HEK293T (cell line): ENCODE data around the gene SH2D4B.

ENCODE experiments used
- CTCF ChIA-PET: fragments of 350-600 bp; formaldehyde crosslinking; extraction: SDS; loops from one replicate; lab custom pipeline; 2021; ENCODE audit warnings: antibody characterized with exemption, inconsistent platforms; lab: Yijun Ruan, JAX
- POLR2A ChIA-PET: fragments of 350-600 bp; formaldehyde crosslinking; extraction: SDS; loops from one replicate; lab custom pipeline; 2020; ENCODE audit warnings: antibody characterized with exemption, inconsistent platforms; lab: Yijun Ruan, JAX
- DNase-seq: peaks from one replicate; pipeline ENCODE4 v3.0.0; 2012; ENCODE audit warnings: mixed read lengths; ENCODE audit errors: extremely low spot score
- ARNT ChIP-seq: fragments of 450-650 bp; IDR thresholded peaks from 2 replicates; pipeline ENCODE4 v1.6.1; 2017; ENCODE audit warnings: mild to moderate bottlenecking
- BHLHE40 ChIP-seq: fragments of 450-650 bp; IDR thresholded peaks from 2 replicates; pipeline ENCODE4 v1.6.1; 2016; ENCODE audit warnings: mild to moderate bottlenecking, moderate library complexity, borderline replicate concordance
- CTBP1 ChIP-seq: fragments of 450-650 bp; IDR thresholded peaks from 2 replicates; pipeline ENCODE4 v1.6.1; 2016; ENCODE audit warnings: borderline replicate concordance
- ELF4 ChIP-seq: fragments of 450-650 bp; IDR thresholded peaks from 2 replicates; pipeline ENCODE4 v1.6.1; 2017; ENCODE audit warnings: antibody characterized with exemption
- FOXA1 ChIP-seq: fragments of 450-650 bp; IDR thresholded peaks from 2 replicates; pipeline ENCODE4 v1.6.1; 2016; ENCODE audit warnings: mild to moderate bottlenecking
- FOXK2 ChIP-seq: fragments of 450-650 bp; IDR thresholded peaks from 2 replicates; pipeline ENCODE4 v1.6.1; 2016; ENCODE audit warnings: mild to moderate bottlenecking
- FOXM1 ChIP-seq: fragments of 450-650 bp; IDR thresholded peaks from 2 replicates; pipeline ENCODE4 v1.6.1; 2017; ENCODE audit warnings: mild to moderate bottlenecking, borderline replicate concordance
- HDGF ChIP-seq: fragments of 450-650 bp; IDR thresholded peaks from 2 replicates; pipeline ENCODE4 v1.6.1; 2017; ENCODE audit warnings: antibody characterized with exemption, borderline replicate concordance
- L3MBTL2 ChIP-seq: fragments of 450-650 bp; conservative IDR thresholded peaks from 2 replicates; pipeline ENCODE4 v1.6.1; 2016; ENCODE audit warnings: mild to moderate bottlenecking
- LEF1 ChIP-seq: fragments of 450-650 bp; IDR thresholded peaks from 2 replicates; pipeline ENCODE4 v1.6.1; 2017; ENCODE audit warnings: mild to moderate bottlenecking, borderline replicate concordance
- NFRKB ChIP-seq: fragments of 450-650 bp; IDR thresholded peaks from 2 replicates; pipeline ENCODE4 v1.6.1; 2016; ENCODE audit warnings: mild to moderate bottlenecking, moderate library complexity
- PKNOX1 ChIP-seq: fragments of 450-650 bp; IDR thresholded peaks from 2 replicates; pipeline ENCODE4 v1.6.1; 2016
- SP1 ChIP-seq: fragments of 450-650 bp; IDR thresholded peaks from 2 replicates; pipeline ENCODE4 v1.6.1; 2017
- SUZ12 ChIP-seq: fragments of 450-650 bp; IDR thresholded peaks from 2 replicates; pipeline ENCODE4 v1.6.1; 2016; ENCODE audit warnings: mild to moderate bottlenecking
- TARDBP ChIP-seq: fragments of 450-650 bp; IDR thresholded peaks from 2 replicates; pipeline ENCODE4 v1.6.1; 2016
- ZNF384 ChIP-seq: fragments of 450-650 bp; IDR thresholded peaks from 2 replicates; pipeline ENCODE4 v1.6.1; 2016

Gene SH2D4B

GRCh38 chr10:80498833-80499741, 38.6 kb upstream of the SH2D4B start:
- no peak for DNase-seq
- ChIA-PET CTCF (interaction anchor here (1.0 to 1.2 kb wide), 2 partner anchors 12 to 54 kb away, joined by 3 read pairs; no protein-coding TSS in a partner anchor), POLR2A (interaction anchor here (0.9 kb wide), 1 partner anchor 38 kb away, joined by 3 read pairs; no protein-coding TSS in a partner anchor)

GRCh38 chr10:80500572-80501380, 36.9 kb upstream of the SH2D4B start:
- TF ChIP-seq SUZ12 (no peak), LEF1 (no peak), CTBP1 (no peak), FOXK2 (no peak), NFRKB (no peak), ZNF384 (no peak), SP1 (no peak), HDGF (no peak), PKNOX1 (no peak)
- ChIA-PET POLR2A (interaction anchor here (1.1 kb wide), 1 partner anchor 93 kb away, joined by 4 read pairs; the partner anchor contains the start of gene PRXL2A), CTCF (interaction anchor here (1.2 kb wide), 1 partner anchor 56 kb away, joined by 3 read pairs; no protein-coding TSS in a partner anchor)
- DNase-seq, result no peak

More at GRCh38 chr10:80498833-80499741, 38.6 kb upstream of the SH2D4B start:
- no peak for TF ChIP-seq FOXA1

GRCh38 chr10:80501381-80501912, 36.3 kb upstream of the SH2D4B start:
- TF ChIP-seq HDGF (no peak), FOXA1 (no peak), LEF1 (no peak), BHLHE40 (no peak), SUZ12 (no peak), TARDBP (no peak), ARNT (no peak), L3MBTL2 (no peak), PKNOX1 (no peak), NFRKB (no peak), FOXK2 (no peak), ELF4 (no peak)
- CTCF ChIA-PET, result interaction anchor here (0.9 kb wide), 1 partner anchor 57 kb away, joined by 3 read pairs; no protein-coding TSS in a partner anchor
- POLR2A ChIA-PET, result interaction anchor here (1.1 kb wide), 1 partner anchor 93 kb away, joined by 4 read pairs; the partner anchor contains the start of gene PRXL2A
- DNase-seq, result no peak

GRCh38 chr10:80501913-80502521, 35.7 kb upstream of the SH2D4B start:
- CTCF ChIA-PET, result interaction anchor here (0.9 kb wide), 1 partner anchor 57 kb away, joined by 3 read pairs; no protein-coding TSS in a partner anchor
- POLR2A ChIA-PET, result interaction anchor here (1.1 kb wide), 1 partner anchor 94 kb away, joined by 4 read pairs; the partner anchor contains the start of gene PRXL2A
- TF ChIP-seq FOXA1 (no peak), FOXK2 (no peak), ZNF384 (no peak), FOXM1 (no peak), ELF4 (no peak)
- no peak for DNase-seq

- ChIA-PET POLR2A (no interaction called here), CTCF (interaction anchor here (0.8 kb wide), 1 partner anchor 58 kb away, joined by 4 read pairs; no protein-coding TSS in a partner anchor)
- DNase-seq, result no peak
- TF ChIP-seq SP1 (no peak), FOXA1 (no peak), ELF4 (no peak), PKNOX1 (no peak), CTBP1 (no peak), FOXM1 (no peak), HDGF (no peak), LEF1 (no peak), L3MBTL2 (no peak), BHLHE40 (no peak), ZNF384 (no peak), FOXK2 (no peak)
These were observed 34.8 kb upstream of the SH2D4B start for GRCh38 chr10:80502621-80503583.
